Measurements from ENCODE around the gene RELN.

GRCh38 chr7:103952408-103952807, 37.0 kb downstream of the RELN start:
- TF ChIP-seq CTCF (optimal IDR thresholded peaks at IDR 0.05 in 1 of 3, IDR thresholded peaks at IDR 0.05 in 1 of 3, conservative IDR thresholded peaks at IDR 0.05 in 1 of 3; ENCODE audit: extremely low read depth in 1 of 3, insufficient read depth in 2 of 3, low read length in 3 of 3) (no peak), EZH2 (IDR thresholded peaks at IDR 0.05; ENCODE audit: low read length) (no peak)

Measured in keratinocyte (primary cell).